GM19397 (cell line): ENCODE data around the gene CLDN6.

Experiments used
- ATAC-seq: cut with Tn5 transposase; IDR thresholded peaks from one replicate; pipeline ENCODE4 v1.9.1; 2021; ENCODE audit warnings: mild to moderate bottlenecking, moderate library complexity; ENCODE audit not compliant: unreplicated experiment

The CLDN6 gene

DNA sequence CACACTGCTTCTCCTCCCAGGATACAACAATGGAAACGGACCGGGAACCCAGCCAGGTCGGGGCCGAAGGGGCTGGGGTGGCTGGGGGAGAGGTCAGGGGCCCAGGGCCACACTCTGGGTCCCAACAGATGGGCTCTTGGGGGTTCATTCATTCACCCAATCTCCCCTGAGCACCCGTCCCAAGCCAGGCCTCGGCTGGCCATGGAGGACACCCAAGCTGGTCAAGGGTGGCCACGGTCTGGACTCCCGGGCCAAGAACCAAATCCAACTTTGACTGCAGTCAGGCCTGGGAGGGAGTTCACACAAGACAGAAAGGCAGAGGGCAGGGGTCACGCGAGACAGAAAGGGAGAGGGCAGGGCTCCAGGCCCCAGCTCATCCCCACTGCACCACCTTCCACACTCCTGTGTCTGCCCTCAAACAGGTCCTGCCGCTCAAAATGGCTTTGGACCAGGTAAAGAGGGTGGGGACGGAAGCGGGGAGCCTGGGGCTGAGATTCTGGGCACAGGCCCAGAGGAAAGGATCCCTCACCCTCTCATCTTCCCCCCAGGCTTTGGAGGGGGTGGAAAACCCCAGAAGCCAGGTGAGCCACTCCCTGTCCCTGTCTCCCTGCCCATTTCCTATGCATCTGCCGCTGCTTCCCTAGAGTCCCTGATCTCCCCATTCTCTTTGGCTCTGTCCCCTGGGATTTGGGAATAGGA, 25.5 kb downstream of the CLDN6 start:
- ATAC-seq = no peak

DNA sequence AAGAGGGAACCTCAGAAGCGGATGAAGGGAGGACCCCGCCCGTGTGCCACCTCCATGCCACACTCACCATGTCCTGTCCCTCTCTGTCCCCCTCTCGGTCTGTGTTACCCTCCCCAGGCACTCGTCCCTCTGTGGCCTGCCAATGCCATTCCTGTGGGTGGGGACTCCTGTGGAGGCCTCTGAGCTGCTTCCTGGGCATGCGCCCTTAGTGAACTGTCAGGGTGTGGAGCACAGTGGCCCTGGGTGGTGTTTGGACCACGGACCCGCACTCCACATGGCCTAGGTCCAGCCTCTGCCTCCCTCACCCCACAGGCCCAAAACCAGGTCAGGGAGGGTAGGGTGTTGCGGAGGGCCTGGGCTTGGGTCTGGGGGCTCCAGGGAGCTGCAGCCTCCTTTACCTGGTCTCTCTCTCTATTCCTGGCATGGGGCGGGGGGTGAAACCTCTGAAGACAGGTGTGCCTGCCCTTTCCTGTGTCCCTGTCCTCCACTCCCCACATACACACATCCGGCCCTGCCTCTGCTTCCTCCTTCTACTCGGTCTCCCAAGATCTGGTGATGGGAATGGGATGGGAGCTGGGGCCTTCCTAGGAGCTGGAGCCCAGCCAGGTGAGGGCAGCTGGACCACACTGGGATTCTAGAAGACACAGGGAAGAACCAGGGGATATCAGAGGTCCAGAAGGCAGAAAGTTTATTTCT, 26.3 kb downstream of the CLDN6 start:
- ATAC-seq = no peak

DNA sequence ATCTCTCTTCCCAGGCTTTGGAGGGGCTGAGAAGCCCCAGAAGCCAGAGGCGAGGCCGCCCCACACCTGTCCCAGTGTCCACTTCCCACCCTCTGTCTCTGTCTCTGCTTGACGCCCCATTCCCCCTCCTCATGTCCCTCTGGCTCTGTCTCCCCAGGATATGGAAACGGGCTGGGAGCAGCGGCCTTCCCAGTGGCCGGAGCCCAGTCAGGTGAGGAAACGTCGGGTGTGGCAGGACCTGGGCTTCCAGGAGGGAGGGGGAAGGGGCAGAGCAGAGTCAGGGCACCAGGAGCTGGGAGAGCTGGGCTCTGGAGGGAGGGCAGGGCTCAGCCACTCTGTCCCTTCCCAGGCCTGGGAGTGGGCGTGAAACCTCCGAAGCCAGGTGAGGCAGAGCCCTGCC, 27.1 kb downstream of the CLDN6 start:
- ATAC-seq = no peak

DNA sequence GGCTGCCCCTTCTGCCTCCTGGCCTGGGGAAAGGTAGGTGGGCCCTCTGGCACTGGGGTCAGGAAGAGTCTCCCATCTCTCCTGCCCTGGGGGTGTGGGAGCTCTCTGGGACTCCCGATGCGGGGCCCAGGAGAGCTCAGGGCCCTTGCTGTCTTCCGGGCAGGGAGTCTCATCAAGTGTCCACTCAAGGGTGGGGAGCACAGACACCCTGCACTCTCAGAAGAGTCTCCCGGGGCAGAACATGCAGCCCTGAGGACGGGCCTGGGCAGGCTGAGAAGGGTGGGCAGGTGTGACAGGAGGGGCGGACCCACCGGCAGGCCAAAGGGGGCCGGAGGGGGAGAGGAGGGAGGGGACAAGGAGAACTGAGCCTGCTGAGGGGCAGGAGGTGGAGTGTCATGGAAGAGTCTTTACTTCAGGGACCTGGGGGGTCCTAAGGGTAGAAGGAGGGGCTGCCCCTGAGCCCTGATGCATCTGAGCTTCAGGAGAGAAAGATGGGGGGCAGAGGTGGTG, 29.3 kb downstream of the CLDN6 start:
- ATAC-seq = no peak

DNA sequence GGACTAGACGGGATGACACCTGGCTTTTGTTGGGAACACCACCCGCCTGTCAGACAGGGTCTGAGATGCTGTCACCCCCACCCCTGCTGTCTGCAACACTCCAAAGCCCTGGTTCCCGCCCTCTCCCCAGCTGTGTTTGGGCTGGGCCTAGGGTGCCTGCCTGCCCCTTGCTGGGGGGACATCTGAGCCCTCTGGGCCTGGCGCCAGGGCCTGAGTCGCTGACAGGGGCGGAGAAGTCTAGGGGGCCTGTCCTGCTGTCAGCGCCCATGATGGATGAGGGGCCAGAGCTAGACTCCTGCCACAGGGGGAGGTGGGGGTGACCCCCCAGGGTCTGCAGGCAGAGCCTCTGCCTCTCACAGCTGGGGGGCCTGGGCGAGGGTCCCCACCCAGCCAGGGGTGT, 30.1 kb downstream of the CLDN6 start:
- no peak for ATAC-seq

DNA sequence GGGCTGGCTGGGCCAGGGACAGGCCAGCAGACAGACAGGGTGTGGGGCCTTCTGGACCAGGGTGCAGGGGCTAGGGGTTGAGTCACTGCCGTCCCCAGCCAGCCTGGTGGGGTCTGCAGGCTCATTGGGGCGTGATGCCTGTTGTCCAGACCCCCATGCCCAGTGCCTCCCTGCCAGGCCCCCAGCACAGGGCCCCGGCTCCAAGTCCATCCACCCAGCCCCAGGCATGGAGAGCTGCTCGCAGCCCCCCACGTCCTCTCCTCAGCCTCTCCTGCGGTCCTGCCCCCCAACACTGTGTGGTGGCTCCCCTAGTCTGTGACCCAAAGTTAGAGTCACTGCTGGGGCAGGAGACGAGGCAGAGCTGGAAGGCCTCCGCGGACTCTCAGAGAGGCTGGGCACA, 30.7 kb downstream of the CLDN6 start:
- ATAC-seq = no peak

DNA sequence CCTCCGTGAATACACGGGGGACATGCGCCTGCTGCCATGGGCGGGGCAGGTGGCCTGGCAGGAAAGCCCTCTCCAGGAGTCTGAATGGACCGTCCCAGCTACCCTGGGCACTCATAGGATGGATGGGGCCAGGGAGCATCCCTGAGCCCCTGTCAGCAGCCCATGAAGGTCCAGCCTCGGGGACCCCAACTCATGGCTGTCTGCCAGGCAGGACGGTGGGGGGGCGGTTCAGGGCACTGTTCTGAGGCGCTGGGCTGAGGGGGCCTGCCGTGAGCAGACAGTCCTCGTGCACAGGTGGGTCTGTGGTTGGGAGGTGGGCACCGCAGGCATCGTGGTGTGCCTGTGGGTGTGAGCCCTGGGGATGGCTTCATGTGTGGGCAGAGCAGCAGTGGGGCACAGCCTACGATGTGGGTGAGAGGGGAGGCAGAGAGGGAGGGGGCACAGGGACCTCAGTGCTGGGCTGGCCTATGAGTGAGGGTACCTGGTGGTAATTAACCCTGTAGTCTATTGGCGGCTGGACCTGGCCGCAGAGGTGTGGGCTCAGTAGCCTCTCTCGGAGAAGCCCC, 31.3 kb downstream of the CLDN6 start:
- ATAC-seq = no peak

DNA sequence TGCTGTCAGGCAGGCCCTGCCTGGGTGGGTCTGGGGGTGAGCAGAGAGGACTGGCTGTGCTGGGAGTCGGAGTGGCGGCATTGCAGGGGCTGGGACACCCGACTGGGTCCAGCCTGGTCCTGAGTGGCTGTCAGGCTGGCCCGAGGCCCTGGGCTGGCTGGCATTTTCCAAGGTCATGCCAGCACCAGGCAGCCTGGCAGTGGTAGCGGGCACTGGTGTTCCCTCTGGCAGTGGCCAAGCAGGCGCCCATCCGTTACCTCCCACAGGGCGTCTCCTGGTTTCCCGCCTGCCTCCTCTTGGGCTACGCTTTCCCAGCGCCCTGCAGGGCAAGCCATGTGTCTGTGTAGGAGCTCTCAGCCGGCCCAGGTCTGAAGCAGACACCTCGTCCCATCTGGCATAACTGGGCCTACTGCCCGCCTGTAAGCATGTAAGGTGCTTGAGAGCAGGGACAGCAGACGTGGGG, 32.1 kb downstream of the CLDN6 start:
- no peak for ATAC-seq

DNA sequence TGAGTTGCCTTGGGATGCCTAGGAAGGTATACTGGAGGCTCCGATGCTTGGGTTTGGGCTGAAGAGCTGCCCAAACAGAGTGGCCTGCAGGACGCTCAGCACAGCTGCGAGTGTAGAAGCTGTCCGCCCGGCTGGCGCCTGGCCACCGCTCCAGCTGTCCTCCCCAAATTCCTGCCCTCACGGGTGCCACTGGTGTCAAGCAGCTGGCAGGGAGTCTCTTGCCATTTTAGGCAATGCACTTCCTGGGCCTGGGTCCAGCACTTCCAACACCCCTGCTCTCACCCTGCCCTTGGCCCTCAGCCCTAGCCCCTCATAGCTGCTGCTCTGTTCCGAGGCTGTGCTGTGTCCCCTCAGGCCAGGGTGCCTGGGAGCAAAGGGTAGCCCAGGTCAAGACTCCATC, 32.5 kb downstream of the CLDN6 start:
- no peak for ATAC-seq

DNA sequence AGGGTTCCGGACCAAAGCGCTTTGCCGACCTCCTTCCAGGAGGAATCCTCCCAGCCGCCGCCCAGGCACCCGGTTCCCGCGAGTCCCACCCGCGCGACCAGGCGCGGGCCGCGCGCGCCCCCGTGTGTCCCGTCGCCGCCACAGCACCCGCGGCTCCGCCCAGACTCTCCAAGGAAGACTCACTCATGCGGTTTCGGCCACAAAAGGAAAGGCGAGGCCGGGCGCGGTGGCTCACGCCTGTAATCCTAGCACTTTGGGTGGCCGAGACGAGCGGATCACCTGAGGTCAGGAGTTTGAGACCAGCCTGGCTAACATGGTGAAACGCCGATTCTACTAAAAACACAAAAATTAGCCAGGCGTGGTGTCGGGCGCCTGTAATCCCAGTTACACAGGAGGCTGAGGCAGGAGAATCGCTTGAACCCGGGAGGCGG, 34.3 kb downstream of the CLDN6 start:
- ATAC-seq = no peak

DNA sequence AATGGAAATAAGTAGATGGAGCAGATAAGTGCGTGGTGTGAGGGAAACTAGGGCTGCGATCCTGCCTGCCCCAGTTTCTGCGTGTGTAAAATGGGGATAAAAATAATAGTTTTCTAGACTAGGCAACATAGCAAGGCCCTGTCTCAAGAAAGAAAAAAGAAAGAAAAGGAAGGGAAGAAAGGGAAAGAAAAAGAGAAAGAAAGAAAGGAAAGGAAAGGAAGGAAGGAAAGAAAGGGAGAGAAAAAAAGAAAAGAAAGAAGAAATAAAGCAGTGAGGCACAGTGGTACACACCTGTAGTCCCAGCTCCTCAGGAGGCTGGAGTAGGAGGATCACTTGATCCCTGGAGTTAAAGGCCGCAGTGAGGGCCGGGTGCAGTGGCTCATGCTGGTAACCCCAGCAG, 35.6 kb downstream of the CLDN6 start:
- ATAC-seq = no peak

DNA sequence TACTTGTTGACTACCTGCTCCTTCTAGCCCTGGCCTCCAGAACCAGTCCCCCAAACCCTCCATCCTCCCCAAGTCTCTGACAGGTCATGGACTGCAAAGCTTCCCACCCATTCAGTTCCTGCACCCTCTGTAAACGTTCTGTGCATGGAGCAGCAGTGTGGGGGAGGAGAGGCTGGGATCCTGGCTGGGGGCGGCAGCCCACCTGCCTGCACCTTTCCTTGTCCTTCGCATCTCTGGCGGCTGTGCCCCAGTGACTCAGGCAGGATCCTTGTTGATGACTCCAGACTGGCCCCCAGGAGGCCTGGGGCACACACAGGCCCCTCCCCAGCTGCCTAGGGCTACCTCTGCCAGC, 36.1 kb downstream of the CLDN6 start:
- ATAC-seq = no peak

DNA sequence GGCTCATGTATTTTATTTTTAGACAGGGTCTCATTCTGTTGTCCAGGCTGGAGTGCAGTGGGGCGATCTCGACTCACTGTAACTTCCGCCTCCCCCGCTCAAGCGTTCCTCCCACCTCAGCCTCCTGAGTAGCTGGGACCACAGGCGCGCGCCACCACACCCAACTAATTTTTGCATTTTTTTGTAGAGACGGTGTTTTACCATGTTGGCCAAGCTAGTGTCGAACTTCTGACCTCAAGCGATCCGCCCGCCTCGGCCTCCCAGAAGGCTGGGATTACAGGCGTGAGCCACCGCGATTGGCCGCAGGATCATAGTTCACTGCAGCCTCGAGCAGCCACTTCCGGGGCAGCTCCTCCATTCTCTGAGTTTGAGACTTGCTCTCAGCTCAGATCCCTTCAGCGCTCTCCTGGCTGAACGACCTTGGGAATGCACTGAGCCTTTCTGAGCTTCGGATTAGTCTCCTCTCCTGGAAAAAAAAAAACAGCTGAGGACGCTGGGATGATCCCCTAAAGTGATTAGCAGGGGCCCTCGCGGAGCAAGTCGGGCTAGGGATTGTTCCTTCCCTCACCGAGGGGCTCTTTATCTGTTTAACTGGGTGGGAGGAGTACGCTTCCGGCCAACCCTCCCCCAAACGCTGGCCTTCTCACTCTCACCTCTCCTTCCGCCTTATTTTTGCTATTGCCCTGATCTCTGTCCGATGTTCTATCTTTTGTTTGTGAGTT, 36.6 kb downstream of the CLDN6 start:
- no peak for ATAC-seq

DNA sequence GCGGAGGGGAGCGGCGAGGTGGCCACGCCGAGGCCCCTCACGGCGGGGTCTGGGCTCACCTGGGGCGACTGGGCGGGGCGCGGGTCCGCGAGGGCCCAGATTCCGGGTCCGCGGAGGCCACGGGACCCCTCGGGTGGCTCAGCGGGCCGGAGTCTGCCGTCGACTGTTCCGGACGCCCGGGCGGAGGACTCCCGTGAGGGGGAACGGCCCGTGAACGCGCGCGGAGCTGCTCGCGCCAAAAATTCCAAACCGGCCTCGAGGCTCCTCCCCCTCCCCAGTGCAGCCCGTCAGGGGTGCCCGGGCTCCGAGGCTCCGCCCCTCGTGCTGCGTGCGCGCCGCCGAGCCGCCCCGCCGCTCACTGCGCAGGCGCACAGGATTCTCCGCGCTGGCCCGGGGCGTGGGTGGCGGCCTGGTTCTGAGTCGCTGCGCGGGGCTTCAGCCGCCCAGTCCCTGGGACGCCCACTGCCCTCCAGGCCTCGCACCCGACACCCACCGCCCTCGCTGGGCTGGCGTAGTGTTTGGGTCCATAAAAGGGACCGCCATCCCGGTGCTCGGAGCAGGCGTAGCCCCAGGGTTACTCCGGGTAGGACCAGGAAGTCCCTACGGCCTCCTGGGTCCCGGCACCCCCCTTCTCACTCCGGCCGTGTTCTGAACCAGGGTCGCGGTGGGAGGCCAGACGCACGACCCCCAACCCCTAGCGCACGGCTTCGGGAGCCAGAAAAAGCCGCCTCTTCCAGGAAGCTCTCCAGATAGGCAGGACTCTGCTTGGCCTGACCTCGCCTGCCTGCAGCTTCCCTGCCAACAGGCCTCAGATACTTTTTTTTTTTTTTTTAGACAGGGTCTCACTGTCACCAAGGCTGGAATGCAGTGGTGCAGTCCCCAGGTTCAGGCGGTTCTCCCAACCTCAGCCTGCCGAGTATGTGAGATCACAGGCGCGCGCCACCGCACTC, 37.5 kb downstream of the CLDN6 start, which contains the start of gene PKMYT1:
Gene PKMYT1 (minus strand): TSS at position 220 of the 950 bp plus-strand sequence. CDS start 789 bp downstream, outside the sequence.
- peak; percentile 85 for ATAC-seq

DNA sequence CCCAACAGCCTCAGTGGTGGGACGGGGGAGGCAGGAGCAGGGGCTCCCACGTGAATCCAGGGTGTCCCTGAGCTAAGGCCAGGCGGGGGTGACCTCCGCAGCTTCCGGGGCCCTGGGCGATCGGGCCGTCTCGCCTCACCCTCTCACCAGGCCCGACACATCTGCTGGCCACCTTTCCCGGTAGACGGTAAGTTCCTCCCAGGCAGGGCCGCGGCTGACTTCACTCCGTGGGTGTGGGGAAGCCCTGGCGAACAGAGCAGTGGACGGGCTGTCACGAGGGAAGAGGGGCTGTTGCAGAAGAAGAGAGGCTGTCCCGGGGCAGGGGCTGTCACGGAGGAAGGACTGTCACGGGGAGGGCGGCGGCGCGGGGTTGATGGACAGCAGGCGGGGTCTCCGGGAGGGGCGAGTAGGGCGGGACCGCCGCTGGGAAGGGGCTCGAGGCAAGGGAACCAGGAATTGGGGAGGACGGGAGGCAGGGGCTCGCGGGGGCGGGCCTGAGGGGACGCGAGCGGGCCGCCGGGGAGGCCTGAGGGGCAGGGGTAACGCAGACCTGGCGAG, 38.2 kb downstream of the CLDN6 start:
- ATAC-seq = no peak

DNA sequence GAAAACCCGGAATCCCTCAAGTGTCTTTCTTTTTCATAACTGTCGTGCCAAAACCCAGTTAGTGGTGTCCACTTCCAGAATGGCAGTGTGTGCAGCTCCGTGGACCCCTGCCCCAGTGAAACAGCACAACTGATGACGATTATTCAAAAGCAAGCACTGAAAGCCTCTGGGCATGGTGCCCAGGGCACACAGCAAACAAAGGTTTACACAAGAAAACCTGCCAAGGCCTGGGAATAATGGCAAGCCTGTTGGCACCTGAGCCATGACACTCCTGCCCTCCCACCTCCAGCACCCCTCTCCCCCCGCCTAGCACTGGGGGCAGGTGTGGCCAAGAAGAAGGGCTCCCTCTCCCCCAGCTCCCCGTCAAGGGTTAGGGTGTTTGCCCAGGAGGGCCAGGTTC, 40.5 kb downstream of the CLDN6 start:
- no peak for ATAC-seq

DNA sequence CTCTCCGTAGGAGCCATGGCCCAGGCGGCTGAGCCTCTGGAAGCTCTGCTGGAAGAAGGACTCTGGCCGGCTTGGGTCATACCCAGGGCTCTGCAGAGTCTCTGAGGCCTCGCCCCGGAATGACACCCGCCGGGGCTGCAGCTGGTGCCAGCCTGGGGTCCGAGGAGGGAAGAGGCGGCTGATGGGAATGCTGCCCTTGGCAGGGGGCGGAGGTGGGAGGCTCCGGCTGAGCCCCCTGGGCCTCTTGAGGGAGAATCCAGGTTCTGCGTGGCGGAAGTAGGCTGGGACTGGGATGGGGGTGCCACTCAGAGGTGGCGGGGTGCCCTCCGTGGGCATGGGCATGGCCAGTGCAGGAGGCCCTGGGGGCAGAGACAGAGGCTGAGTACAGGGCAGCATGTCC, 41.3 kb downstream of the CLDN6 start:
- ATAC-seq = no peak

DNA sequence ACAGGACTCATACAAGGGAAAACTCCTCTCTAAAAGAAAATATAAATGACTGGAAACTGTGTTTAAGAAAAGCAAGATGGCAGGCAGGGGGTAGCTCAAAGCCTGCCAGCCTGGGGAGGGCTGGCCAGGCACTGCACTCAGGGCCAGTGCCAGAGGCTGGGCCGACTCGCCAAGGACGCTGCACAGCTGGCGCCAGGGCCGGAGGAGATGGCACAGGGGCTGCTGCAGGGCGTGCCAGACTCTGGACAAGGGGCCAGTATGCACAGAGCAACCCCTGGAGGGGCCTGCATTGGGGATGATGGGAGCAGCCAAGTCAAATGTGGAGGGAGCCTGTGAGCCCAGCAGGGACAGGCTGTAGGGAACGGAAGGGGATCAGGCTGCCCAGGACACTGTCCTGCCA, 41.8 kb downstream of the CLDN6 start:
- no peak for ATAC-seq

DNA sequence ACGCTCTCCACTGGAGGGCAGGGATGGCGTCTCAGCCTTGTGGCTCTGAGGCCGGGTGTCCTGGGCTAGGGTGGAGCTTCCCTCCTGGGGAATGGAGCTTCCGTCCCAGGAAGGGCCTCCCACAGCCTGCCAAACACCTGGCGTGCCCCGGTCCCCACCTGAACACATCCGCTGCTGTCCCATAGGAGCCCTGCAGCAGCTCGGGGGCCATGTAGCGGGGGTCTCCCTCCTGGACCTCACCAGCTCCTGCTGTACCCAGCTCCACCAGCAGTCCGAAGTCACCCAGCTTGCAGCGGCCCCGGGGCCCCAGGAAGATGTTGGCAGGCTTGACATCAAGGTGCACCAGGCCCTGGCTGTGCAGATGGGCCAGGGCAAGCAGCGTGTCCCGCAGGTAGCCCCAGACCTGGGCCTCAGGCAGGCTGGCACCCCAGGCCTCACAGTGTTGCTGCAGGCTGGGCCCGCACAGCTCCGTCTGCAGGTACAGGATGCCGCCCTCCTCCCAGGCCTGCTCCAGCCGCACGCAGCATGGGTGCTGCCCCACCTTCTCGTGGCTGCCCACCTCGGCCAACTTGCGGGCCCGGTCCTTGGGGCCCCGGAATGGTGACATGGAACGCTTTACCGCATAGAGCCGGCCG, 42.7 kb downstream of the CLDN6 start:
- no peak for ATAC-seq
